B cell (primary cell): ENCODE measurements around the gene ATOSB.

Experiments used
- EZH2 ChIP-seq: IDR thresholded peaks from 2 replicates; pipeline ENCODE4 v1.6.1; 2012; ENCODE audit warnings: borderline replicate concordance, low read depth, mild to moderate bottlenecking, moderate library complexity, low read length; ENCODE audit not compliant: insufficient read depth, poor library complexity, severe bottlenecking
- TF ChIP-seq, protein P1 (sequence below): fragments of 200-600 bp; IDR thresholded peaks from one replicate; pipeline ENCODE4 v1.8.0; 2022; ENCODE audit warnings: antibody characterized with exemption, mild to moderate bottlenecking

DNA sequence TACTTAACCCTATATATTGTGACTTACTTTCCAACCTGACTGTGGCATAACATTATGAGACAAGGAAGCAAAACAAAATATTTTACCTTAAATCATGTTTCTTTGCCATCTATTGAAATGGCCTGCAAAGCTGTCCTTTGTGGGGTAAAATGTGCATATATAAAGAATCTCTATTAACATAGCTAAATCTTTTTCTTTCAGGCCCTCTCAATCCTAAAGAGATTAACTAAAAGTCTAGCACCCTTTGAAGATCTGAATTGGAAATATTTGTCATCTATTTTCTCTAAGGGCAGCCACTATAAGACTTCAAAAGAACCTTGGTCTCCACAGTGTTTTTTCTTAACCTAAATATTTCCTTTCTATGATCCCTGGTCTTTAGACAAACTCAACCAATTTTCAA, 41.1 kb upstream of the ATOSB start:
- TF ChIP-seq, protein P1, sequence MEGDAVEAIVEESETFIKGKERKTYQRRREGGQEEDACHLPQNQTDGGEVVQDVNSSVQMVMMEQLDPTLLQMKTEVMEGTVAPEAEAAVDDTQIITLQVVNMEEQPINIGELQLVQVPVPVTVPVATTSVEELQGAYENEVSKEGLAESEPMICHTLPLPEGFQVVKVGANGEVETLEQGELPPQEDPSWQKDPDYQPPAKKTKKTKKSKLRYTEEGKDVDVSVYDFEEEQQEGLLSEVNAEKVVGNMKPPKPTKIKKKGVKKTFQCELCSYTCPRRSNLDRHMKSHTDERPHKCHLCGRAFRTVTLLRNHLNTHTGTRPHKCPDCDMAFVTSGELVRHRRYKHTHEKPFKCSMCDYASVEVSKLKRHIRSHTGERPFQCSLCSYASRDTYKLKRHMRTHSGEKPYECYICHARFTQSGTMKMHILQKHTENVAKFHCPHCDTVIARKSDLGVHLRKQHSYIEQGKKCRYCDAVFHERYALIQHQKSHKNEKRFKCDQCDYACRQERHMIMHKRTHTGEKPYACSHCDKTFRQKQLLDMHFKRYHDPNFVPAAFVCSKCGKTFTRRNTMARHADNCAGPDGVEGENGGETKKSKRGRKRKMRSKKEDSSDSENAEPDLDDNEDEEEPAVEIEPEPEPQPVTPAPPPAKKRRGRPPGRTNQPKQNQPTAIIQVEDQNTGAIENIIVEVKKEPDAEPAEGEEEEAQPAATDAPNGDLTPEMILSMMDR: no peak
- TF ChIP-seq EZH2: no peak
